Activated CD4-positive, alpha-beta T cell treated with anti-CD3 and anti-CD28 coated beads, Interleukin-2, amount 50 U/mL, for 48 hours (primary cell): ENCODE results near the gene CNTN5.

Experiments used
- DNase-seq, 2 experiments: peaks; one replicate each; pipeline ENCODE4 v3.0.0-alpha.2; 2020

The CNTN5 gene

DNA sequence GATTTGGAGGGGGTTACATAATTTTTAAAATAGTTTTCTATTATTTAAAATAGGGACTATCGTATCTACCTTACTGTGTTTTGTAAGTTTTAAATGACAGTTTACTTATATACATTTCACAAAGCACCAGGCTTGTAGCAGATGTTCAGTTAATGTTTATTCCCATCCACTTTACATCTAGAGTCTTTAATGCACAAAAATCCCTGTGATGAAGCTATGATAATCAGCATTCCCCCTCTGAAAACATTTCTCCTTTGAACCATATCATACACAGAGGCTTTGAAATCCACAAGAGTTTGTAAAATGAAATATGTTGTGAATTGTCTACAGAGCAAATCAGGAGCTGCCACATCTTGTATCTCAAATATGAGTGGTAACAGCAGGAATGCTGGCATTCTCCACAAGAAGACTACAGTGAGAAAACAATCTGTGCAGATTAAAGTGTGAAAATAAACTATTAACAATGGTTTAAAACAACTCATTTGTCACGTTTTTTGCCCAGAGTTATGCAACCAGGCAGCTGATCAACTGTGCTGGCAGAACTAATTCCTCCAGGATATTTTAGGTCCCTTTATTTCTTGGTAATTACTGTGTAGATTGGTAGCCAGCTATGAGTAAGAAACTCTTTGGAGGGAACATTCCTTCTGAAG lies 967.2 kb downstream of the CNTN5 start:
- DNase-seq, result no peak

DNA sequence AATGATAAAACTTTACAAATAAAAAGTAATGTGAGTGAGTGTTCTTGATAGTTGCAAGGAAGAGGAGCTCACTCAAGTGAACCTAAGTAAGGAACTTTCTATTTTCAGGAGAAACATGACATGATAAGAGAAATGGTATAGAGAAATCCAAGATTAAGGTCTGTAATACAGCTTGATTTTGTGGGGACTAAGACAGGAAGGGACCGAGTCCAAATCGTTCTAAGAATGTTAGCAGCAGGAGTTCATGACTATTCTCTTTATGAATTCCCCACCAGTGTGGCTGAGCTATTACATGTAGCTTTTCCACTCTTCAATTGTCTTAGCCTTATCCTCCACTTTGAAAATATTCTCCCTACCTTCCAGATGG lies 967.7 kb downstream of the CNTN5 start:
- DNase-seq, result no peak

- DNase-seq, result no peak
Measured at GRCh38 chr11:100003985-100004384, 983.2 kb downstream of the CNTN5 start.

DNA sequence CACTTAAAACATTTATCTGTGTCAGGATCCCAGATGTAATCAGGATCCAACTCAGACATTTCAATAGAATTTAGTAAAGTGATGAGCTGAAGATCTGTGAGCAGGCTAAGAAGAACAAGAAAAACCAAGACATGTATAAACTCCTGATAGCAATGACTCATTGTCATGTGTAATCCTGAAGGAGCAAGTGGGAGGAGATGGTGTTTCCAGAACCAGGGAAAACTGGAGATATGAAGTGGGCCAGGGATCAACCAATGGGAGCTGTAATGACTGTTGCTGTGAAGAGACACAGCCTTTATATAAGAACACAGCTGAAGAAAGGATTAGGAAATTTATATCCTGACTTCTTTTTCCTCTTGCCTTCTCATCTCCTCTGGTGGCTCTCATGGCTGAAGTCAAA lies 983.8 kb downstream of the CNTN5 start:
- no peak for DNase-seq

GRCh38 chr11:100008417-100008816 lies 987.7 kb downstream of the CNTN5 start:
- DNase-seq, result no peak

DNA sequence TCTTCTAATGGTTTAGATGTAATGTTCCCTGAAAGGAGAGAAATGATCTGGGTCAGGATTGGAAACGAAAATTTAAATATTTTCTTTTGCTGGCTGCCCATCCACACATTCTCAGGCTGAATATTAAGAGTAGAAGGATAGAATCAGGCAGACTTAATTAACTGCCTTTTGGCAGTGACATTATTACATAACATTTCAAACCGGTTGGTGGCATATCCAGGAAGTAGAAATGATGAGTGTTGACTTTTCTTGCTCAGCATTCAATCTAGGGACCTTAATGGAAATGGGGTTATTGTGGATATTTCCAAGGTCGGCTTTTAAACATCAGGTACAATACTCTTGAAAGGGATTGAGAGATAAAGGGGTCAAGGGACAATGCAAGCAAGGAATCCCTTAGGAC lies 989.0 kb downstream of the CNTN5 start:
- DNase-seq, result no peak

DNA sequence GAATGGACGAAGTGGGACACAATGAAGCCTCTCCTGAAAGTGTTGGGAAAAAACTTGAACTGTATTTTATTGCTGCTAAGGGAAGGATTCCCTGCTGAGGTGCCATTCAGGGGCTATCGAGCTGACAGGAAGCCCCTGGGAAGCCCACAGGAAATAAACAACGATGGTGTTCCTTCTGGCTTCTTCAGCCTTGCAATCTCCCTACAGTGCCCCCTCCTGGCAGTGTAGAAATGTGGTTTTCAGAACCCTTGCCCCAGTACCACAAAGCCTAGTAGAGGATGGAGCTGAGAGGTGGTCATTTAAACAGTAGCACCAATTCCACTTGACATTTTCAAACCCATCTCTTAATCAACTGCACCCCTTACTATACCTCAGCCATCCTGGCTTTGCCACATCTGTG lies 989.6 kb downstream of the CNTN5 start:
- no peak for DNase-seq

- no peak for DNase-seq
Measured at GRCh38 chr11:100011697-100012096, 990.9 kb downstream of the CNTN5 start.

GRCh38 chr11:100013011-100013410 lies 992.3 kb downstream of the CNTN5 start:
- DNase-seq, result no peak

DNA sequence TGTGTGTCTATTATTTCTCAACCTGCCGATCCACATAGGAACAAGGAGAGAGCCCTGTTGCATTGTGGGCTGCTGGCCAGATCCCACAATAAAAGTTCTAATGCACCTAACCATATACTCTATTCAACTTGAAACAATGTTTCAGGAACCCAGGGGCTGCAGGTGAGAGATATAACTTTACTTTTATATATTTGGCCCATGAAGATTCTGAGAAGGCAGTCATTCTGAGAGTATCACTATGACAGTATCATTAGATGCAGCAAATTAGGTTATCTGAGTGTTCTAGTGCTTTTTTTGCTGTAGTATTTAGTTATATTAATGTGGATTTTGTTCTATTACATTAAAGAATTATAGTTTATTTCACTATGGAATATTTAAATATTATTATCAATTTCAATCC lies 1011.2 kb downstream of the CNTN5 start:
- no peak for DNase-seq

DNA sequence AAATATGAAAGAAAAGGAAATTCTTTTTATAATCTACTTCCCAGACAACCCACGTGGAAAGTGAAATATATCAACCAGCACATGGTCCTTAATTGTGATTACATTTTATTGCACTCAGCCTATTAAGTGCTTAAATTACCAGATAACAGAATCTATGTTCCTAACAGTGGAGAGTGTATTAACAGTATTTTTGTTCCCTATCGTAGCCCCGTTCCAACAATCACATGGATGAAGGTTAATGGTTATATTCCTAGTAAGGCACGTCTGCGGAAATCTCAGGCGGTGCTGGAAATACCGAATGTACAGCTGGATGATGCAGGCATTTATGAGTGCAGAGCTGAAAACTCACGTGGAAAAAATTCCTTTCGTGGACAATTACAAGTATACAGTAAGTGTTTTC lies 1040.3 kb downstream of the CNTN5 start:
- DNase-seq, result no peak

DNA sequence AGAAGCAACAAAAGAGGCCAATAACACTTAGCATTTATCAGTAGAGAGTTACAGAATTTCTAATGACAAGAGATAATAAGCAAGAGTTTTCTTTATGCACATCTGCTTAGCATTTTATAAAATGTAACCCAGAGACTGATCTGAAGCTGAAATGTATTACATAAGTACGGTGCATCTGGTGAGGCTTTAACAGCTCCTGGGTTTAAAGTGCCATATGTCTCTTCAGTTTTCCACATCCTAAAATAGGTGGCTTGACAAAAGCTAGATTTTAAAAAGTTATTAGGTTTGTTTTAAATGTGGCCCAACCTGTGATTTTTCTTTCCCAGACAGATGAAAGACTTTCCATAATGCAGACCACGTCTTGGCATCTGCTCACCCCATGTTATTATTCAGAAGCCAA lies 1045.7 kb downstream of the CNTN5 start:
- no peak for DNase-seq

DNA sequence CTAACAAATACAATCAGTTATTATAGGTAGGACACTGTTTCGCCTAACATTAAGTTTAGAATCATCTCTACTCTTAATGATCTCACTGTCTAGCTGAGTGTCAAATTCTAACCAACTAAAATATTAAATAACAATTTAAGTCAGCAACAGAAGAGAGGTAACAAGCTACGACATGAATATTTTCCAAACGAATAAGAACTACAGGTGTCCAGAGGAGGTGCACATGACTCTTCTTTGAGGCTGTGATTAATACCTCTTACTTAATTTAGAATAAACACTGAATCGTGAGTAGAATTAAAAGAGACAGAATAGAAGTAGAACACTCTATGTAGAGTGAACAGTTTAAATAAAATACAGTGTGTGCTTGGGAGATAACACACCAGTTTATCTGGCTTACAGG lies 1047.4 kb downstream of the CNTN5 start:
- DNase-seq, result no peak

GRCh38 chr11:100072131-100072530 lies 1051.4 kb downstream of the CNTN5 start:
- DNase-seq, result no peak

- DNase-seq, result no peak
Measured at GRCh38 chr11:100080381-100080780, 1059.6 kb downstream of the CNTN5 start.

DNA sequence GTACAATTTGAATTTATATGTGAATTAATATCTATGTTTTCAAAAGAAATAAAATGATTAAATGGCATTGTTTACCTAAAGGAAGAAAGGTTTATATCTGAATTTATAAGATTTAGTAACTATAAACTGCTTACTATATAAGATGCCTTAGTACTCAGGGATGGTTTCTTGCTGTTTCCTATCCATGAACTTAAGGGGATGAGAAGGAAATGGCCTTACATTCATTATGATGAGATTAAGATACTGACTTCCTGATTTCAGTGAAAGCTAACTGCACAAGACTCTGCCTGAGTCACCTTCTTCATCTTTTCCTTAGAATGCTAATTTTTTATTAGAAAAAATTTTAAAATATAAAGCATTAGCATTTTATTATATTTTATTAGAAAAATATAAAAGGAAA lies 1060.1 kb downstream of the CNTN5 start:
- DNase-seq, result no peak

- DNase-seq, result no peak
Measured at GRCh38 chr11:100093698-100094097, 1072.9 kb downstream of the CNTN5 start.

DNA sequence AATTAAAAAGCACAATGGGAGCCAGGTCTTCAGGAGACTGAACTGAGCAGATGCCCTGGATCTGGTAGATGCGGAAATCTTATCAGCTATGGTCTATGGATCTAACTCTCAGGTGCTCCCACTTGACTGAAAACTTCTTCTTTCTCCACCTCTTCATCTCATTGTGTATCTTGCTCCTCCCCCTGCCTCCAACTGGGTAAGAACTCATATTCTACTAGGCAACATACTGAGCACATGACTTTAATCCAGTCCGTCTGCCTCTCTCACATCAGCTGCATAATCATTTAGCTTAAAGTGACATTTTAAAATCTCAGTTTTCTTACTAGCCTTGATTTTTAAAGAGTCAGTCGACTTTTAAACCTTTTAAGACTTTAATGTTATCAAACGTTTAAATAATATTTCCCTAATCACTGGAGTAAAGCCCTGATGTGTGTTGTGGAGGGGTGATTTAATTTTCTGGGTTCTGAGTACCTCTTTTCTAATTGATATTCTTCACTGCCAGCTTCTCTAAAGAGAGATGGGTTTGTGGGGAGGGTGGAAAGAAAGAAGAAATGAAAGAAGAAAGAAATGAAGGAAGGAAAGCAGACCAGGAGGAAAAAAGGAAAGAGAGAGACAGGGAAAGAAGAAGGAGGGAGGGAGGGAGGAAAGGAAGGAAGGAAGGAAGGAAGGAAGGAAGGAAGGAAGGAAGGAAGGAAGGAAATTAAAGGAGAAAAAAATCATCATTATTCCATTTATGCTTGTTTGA lies 1073.5 kb downstream of the CNTN5 start:
- DNase-seq, result no peak

GRCh38 chr11:100095809-100096208 lies 1075.1 kb downstream of the CNTN5 start:
- no peak for DNase-seq

- DNase-seq, result no peak
Measured at GRCh38 chr11:100098560-100098959, 1077.8 kb downstream of the CNTN5 start.

DNA sequence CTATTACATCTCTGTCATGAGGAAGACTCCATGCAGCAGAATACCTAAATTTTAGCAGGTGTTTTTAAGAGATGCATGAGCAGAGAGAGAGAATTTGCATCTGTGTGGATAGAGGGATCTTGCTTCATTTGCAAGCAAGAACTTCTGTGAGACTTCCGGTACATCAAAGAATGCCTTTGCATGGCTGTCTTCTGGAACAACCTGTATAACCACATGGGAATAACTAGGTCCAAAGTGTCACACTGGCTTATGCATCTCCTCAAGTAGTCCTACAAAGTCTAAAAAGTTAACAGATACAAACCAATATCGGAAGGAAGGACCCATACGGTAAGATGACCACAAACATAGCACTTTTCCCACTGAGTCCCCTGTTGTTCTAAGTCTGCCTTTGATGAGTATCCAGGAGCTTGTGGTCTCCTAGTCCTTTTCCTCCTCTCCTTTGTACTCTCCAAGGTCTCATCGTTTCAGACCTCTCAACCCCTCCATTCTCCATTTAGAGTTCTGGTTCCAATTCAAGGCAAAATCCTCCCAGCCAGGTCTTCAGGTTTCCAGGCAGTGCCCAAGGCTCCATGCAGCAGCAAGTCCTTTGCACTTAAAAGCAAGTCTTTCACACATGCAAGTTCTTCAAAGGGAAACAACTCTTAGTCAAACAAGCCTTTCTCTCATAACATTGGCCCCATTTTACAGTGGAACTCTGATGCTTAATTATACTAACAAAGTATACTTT lies 1084.7 kb downstream of the CNTN5 start:
- DNase-seq, result no peak

DNA sequence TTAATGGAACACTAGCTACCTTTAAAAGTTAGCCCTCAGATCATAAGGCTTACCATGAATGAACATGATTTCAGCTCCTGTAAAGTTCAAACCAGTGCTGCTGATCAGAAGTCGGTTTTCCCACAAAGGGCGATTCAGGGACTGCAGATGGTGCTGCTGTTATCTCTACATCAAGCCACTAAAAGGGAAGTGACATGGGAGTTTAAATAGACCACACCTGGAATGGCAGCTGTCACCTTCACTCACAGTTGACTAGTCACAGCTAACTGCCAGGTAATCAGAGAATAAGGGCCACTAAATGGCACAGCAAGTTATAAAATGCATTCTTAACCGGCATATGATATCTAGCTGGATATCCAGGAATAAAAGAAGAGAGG lies 1085.2 kb downstream of the CNTN5 start:
- DNase-seq, result no peak

- DNase-seq, result no peak
Measured at GRCh38 chr11:100119176-100119575, 1098.4 kb downstream of the CNTN5 start.

DNA sequence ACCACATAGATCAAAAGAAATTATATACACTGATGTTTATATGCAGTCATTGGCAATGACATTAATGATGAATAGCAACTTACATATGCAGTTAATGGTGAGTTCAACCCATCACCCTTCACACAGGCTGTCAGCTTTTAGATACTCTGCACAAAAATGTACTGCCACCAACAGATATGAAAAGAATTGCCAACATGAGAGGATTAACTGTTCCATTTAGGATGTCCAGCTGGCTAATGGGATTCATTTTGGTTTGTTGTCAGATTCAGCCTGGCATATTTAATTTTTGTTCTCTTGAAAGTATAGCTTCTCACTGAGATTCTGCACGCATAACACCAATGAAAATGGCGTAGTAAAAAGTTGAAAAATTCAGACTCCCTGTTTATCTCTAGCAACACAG lies 1112.4 kb downstream of the CNTN5 start:
- DNase-seq, result no peak
